A673 (cell line): ENCODE data around the gene FOXN3. TPM values are rescaled to one million over a fixed set of nuclear protein-coding genes. Genes with fewer than 3 reads are reported as not detected.
"Not testable (repeated sequence)": the region's sequence is repeated elsewhere in the genome, so short reads cannot be mapped to it uniquely, and the experiment has no call there.

ENCODE experiments used
- BruUV-seq: library from RNA; stranded (reverse); fragments of 400-500 nt; replicated peaks from 2 replicates; lab custom pipeline; 2021; lab: Mats Ljungman, UMichigan
- CTCF ChIA-PET: fragments of 300-600 bp; sonication (Branson Sonifier 250); formaldehyde crosslinking; loops from one replicate; lab custom pipeline; 2022; ENCODE audit warnings: antibody characterized with exemption; lab: Charles Lee
- POLR2A ChIA-PET: fragments of 300-600 bp; sonication (Branson Sonifier 250); formaldehyde crosslinking; loops from one replicate; lab custom pipeline; 2022; ENCODE audit warnings: antibody characterized with exemption; ENCODE audit not compliant: low non-redundant PET; lab: Charles Lee
- DNase-seq: peaks from one replicate; pipeline ENCODE4 v3.0.0-alpha.2; 2015; ENCODE audit warnings: low spot score
- H3K27ac ChIP-seq: fragments of 200-600 bp; sonication (generic); 2 replicates; pipeline ENCODE4 v1.5.1; 2016; ENCODE audit warnings: mixed run types, low read depth, mild to moderate bottlenecking, mixed read lengths, antibody characterized with exemption, low read length; ENCODE audit not compliant: poor library complexity, severe bottlenecking
- H3K27me3 ChIP-seq: fragments of 200-600 bp; sonication (generic); replicated peaks from 2 replicates; pipeline ENCODE4 v1.6.1; 2017; ENCODE audit warnings: mixed run types, low read depth, mild to moderate bottlenecking, mixed read lengths, antibody characterized with exemption, low read length; ENCODE audit not compliant: insufficient read depth, poor library complexity
- H3K36me3 ChIP-seq: fragments of 200-600 bp; sonication (generic); 2 replicates; pipeline ENCODE4 v1.6.1; 2016; ENCODE audit warnings: mixed run types, mild to moderate bottlenecking, mixed read lengths, antibody characterized with exemption, low read length; ENCODE audit not compliant: insufficient read depth, poor library complexity, severe bottlenecking
- H3K4me1 ChIP-seq: fragments of 200-600 bp; sonication (generic); 2 replicates; pipeline ENCODE4 v1.6.1; 2017; ENCODE audit warnings: mixed run types, mild to moderate bottlenecking, mixed read lengths, antibody characterized with exemption, low read length; ENCODE audit not compliant: insufficient read depth, poor library complexity, severe bottlenecking
- H3K4me3 ChIP-seq: fragments of 200-600 bp; sonication (generic); 2 replicates; pipeline ENCODE4 v1.5.1; 2016; ENCODE audit warnings: low read depth, mixed run types, mild to moderate bottlenecking, mixed read lengths, low read length; ENCODE audit not compliant: poor library complexity, severe bottlenecking
- H3K9me3 ChIP-seq: fragments of 200-600 bp; sonication (generic); 2 replicates; pipeline ENCODE4 v1.6.1; 2016; ENCODE audit warnings: mixed run types, low read depth, mild to moderate bottlenecking, mixed read lengths, antibody characterized with exemption, low read length; ENCODE audit not compliant: poor library complexity, severe bottlenecking
- EZH2 ChIP-seq: fragments of 200-600 bp; sonication (generic); IDR thresholded peaks from 2 replicates; pipeline ENCODE4 v1.6.1; 2017; ENCODE audit warnings: borderline replicate concordance, low read depth, mild to moderate bottlenecking, mixed read lengths, antibody characterized with exemption, low read length; ENCODE audit not compliant: poor library complexity, severe bottlenecking
- intact Hi-C: fragments of 100-400 bp; cut with micrococcal nuclease; formaldehyde crosslinking; loops from one replicate; pipeline ENCODE4 v1.10.0; 2022; ENCODE audit not compliant: unreplicated experiment
- total RNA-seq: library from RNA; stranded (reverse); gene quantifications from 2 replicates; pipeline ENCODE4 v1.2.3, GENCODE V29; 2021
- TF ChIP-seq, protein P1 (sequence below): fragments of 300-800, 200-600 bp; sonication (generic); conservative IDR thresholded peaks from 2 replicates; pipeline ENCODE4 v1.5.1; 2017; ENCODE audit warnings: low read depth, mild to moderate bottlenecking, antibody characterized with exemption, low read length, moderate library complexity, mixed read lengths

Gene FOXN3
- total RNA-seq, 1 experiment from 2014 or later: 15.3 TPM

DNA sequence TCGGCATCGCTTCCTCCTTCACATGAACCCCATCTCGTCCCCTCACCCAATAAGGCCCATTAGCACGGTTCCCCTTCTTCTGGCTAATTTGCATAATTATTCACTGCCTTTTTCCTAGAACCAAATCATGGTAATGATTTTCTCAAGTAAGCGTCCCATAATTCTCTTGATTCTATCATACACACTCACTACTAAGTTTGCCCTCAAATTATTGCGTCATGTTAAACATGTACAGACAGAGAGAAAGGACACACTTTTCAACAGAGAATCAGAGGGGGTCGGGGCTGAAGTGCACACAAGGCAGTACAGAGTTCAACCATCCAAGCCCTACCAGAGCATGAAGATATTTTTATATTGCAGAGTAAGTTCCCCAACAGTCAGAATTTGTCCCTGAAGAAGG is 256.6 kb downstream of the FOXN3 start:
- no peak for DNase-seq
- no peak overlapping the region for H3K27ac ChIP-seq
- ChIA-PET POLR2A (no interaction called here), CTCF (no interaction called here)
- no TSS peak for BruUV-seq
- no peaks in the 10 kb centered on the region for H3K4me1 ChIP-seq
- intact Hi-C loops: no loop called here
- no peaks in the 10 kb centered on the region for H3K27me3 ChIP-seq
- no peak overlapping the region for H3K4me3 ChIP-seq
- no peaks in the 10 kb centered on the region for H3K9me3 ChIP-seq
- TF ChIP-seq, protein P1, sequence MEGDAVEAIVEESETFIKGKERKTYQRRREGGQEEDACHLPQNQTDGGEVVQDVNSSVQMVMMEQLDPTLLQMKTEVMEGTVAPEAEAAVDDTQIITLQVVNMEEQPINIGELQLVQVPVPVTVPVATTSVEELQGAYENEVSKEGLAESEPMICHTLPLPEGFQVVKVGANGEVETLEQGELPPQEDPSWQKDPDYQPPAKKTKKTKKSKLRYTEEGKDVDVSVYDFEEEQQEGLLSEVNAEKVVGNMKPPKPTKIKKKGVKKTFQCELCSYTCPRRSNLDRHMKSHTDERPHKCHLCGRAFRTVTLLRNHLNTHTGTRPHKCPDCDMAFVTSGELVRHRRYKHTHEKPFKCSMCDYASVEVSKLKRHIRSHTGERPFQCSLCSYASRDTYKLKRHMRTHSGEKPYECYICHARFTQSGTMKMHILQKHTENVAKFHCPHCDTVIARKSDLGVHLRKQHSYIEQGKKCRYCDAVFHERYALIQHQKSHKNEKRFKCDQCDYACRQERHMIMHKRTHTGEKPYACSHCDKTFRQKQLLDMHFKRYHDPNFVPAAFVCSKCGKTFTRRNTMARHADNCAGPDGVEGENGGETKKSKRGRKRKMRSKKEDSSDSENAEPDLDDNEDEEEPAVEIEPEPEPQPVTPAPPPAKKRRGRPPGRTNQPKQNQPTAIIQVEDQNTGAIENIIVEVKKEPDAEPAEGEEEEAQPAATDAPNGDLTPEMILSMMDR: no peak
- no peak for TF ChIP-seq EZH2
- H3K36me3 ChIP-seq: no peaks in the 10 kb centered on the region

DNA sequence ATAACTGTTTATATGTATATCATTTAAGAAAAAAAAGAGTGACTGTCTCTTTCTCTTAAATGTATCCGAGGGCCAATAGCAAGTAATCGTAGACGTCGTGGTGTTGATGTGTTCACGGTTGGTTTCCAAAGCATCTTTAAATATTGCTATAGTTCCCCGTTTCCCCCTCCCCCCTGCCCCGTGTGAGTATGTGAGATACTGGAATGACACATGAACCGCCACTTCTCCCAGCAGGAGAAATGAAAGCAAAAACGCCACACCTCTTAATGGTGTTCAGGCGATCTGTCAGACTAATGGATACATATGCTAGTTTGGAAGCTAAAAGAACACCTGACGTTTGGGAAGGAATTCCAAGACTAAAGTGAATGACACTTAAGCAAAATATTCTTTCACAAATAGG is 258.3 kb downstream of the FOXN3 start:
- H3K27ac ChIP-seq: no peak overlapping the region
- no TSS peak for BruUV-seq
- CTCF ChIA-PET: no interaction called here
- intact Hi-C loops: no loop called here
- H3K4me1 ChIP-seq: no peaks in the 10 kb centered on the region
- TF ChIP-seq, protein P1: no peak
- no peak for TF ChIP-seq EZH2
- no peaks in the 10 kb centered on the region for H3K36me3 ChIP-seq
- H3K9me3 ChIP-seq: no peaks in the 10 kb centered on the region
- no peaks in the 10 kb centered on the region for H3K27me3 ChIP-seq
- POLR2A ChIA-PET: no interaction called here
- H3K4me3 ChIP-seq: no peak overlapping the region
- no peak for DNase-seq

DNA sequence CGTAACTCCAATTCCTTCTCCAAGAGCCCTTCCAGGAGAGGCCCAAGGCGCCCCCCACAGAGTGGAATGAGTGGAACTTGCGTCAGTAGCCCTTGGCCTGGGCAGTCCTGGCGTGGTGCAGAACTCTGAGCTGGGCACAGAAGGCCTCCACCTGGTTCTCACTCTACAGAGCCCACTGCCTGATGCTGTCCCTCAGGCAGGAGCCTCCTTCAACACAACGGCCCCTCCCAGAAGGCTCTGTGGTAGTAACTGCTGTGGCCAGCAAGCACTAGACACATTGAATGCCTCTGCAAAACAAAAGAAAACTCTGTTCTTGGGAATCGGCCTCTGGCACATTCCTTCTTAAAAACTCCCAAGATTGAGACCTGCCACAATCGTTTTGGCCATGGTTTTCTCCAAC is 258.9 kb downstream of the FOXN3 start:
- CTCF ChIA-PET, H3K9me3 ChIP-seq, intact Hi-C loops, BruUV-seq, H3K4me3 ChIP-seq, H3K36me3 ChIP-seq, H3K4me1 ChIP-seq, POLR2A ChIA-PET, DNase-seq, H3K27me3 ChIP-seq, H3K27ac ChIP-seq: not testable (repeated sequence)

DNA sequence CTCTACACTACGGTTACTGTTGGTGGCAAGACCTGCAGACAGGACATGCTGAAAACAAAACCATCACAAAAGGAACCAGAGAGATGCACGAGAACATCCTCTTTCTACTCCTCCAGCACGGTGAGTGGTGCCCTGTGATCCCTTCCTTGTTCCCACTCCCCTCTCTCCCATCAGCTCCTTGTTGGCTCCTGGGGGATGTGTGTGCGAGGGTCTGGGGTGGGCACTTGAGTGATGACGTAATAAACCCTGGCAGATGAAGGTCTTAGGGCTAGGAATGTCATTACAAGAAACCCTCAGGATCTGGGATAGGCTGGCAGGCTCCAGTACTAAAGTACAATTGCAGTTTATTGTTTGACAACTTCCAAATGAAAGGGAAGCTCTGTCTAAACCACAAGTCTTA is 261.5 kb downstream of the FOXN3 start:
- ChIA-PET POLR2A (no interaction called here), CTCF (no interaction called here)
- no TSS peak for BruUV-seq

DNA sequence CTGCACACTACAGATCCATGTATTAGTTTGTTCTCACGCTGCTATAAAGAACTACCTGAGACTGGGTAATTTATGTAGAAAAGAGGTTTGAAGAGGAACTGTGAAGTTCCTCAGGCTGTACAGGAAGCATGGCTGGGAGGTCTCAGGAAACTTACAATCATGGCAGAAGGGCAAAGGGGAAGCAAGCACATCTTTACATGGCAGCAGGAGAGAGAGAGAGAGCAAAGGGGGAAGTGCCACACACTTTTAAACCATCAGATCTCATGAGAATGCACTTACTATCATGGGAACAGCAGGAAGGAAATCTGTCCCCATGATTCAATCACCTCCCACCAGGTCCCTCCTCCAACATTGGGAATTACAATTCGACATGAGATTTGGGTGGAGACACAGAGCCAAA is 265.3 kb downstream of the FOXN3 start:
- BruUV-seq, POLR2A ChIA-PET, H3K27me3 ChIP-seq, DNase-seq, H3K9me3 ChIP-seq, H3K27ac ChIP-seq, H3K4me3 ChIP-seq, CTCF ChIA-PET, H3K36me3 ChIP-seq, intact Hi-C loops, H3K4me1 ChIP-seq: not testable (repeated sequence)

More for the DNA sequence above, 261.5 kb downstream of the FOXN3 start:
- no peak overlapping the region for H3K4me3 ChIP-seq
- H3K27ac ChIP-seq: no peak overlapping the region
- no peak for TF ChIP-seq EZH2
- TF ChIP-seq, protein P1: no peak
- DNase-seq: no peak
- H3K9me3 ChIP-seq: no peaks in the 10 kb centered on the region
- intact Hi-C loops: no loop called here
- no peaks in the 10 kb centered on the region for H3K27me3 ChIP-seq
- H3K36me3 ChIP-seq: no peaks in the 10 kb centered on the region
- no peaks in the 10 kb centered on the region for H3K4me1 ChIP-seq
